ENCODE measurements around the gene SPATA6L. TPM values are rescaled to one million over a fixed set of nuclear protein-coding genes. Genes with fewer than 3 reads are reported as not detected.

Gene SPATA6L
- total and polyA plus RNA-seq, 10 of the 15 experiments (the other 5 are each of a cell fraction or from before 2014, with no cell fraction given) = 0.37 to 1.6 (median 0.91) TPM

- no peak for TF ChIP-seq E2F8 (IDR thresholded peaks at IDR 0.05; ENCODE audit: low read depth, partially characterized antibody)
- no peak for TF ChIP-seq SKIL (IDR thresholded peaks at IDR 0.05; ENCODE audit: low read depth, poor library complexity, severe bottlenecking)
- TF ChIP-seq FOS (IDR thresholded peaks at IDR 0.05; ENCODE audit: borderline replicate concordance, extremely low read depth, insufficient read length) = no peak
- peak; percentile 50; the same call in 1 of the 2 replicates for TF ChIP-seq PML (IDR thresholded peaks at IDR 0.05; ENCODE audit: low read length)
- peak in 2 of 3 experiments; percentile 8 to 11; a peak in 2 of 6 replicates for TF ChIP-seq CTCF (IDR thresholded peaks at IDR 0.05 in 2 of 3, conservative IDR thresholded peaks at IDR 0.05 in 1 of 3; ENCODE audit: control insufficient read depth in 2 of 3, extremely low read depth in 1 of 3, insufficient read depth in 1 of 3, low read depth in 3 of 3, low read length in 3 of 3)
- TF ChIP-seq KLF5 (IDR thresholded peaks at IDR 0.05; ENCODE audit: partially characterized antibody) = peak; percentile 35
- TF ChIP-seq MEF2B (IDR thresholded peaks at IDR 0.05; ENCODE audit: partially characterized antibody, poor library complexity, severe bottlenecking) = peak; percentile 79
- TF ChIP-seq RFX5 (IDR thresholded peaks at IDR 0.05; ENCODE audit: low read depth, low read length) = no peak
- no peak for TF ChIP-seq MEF2A (IDR thresholded peaks at IDR 0.05; ENCODE audit: insufficient read depth, low read depth, low read length)
- peak; percentile 58 for TF ChIP-seq POLR2A (IDR thresholded peaks at IDR 0.05; ENCODE audit: low read depth, low read length)
- TF ChIP-seq CREB1 (IDR thresholded peaks at IDR 0.05; ENCODE audit: low read depth) = peak; percentile 33; the same call in 1 of the 2 replicates
- no peak for TF ChIP-seq POLR2AphosphoS2 (IDR thresholded peaks at IDR 0.05; ENCODE audit: low read depth, low read length)
- peak; percentile 76 to 78 for TF ChIP-seq IKZF2 (IDR thresholded peaks at IDR 0.05)
- TF ChIP-seq EGR1 (IDR thresholded peaks at IDR 0.05; ENCODE audit: borderline replicate concordance in 1 of 2, low read depth in 2 of 2, low read length in 2 of 2) = peak in 1 of 2 experiments; percentile 79; a peak in 2 of 3 replicates
- TF ChIP-seq CBX3 (IDR thresholded peaks at IDR 0.05; ENCODE audit: borderline replicate concordance, low read depth) = no peak
- TF ChIP-seq SRF (IDR thresholded peaks at IDR 0.05; ENCODE audit: low read depth in 2 of 2, low read length in 2 of 2) = no peak
- TF ChIP-seq SREBF2 (IDR thresholded peaks at IDR 0.05; ENCODE audit: low read length) = no peak
- TF ChIP-seq SIN3A (IDR thresholded peaks at IDR 0.05; ENCODE audit: low read depth, low read length) = no peak
- peak; percentile 75 for TF ChIP-seq IKZF1 (conservative IDR thresholded peaks at IDR 0.05)
- TF ChIP-seq CBFB (IDR thresholded peaks at IDR 0.05; ENCODE audit: low read depth) = peak; percentile 72; the same call in 1 of the 2 replicates
- peak; percentile 52; the same call in 1 of the 2 replicates for TF ChIP-seq NBN (IDR thresholded peaks at IDR 0.05)
These were observed at the start of gene SPATA6L (continued) for GRCh38 chr9:4666042-4666699.

Measured in GM12878 (cell line).